H1 (cell line): ENCODE data around the gene AIG1. TPM values are rescaled to one million over a fixed set of nuclear protein-coding genes. Genes with fewer than 3 reads are reported as not detected.

Experiments used
- CHD1 ChIP-seq: IDR thresholded peaks from 2 replicates; pipeline ENCODE4 v1.6.1; 2012; ENCODE audit warnings: low read depth, low read length, improper control_type of control experiment
- EGR1 ChIP-seq: IDR thresholded peaks from 2 replicates; pipeline ENCODE4 v1.6.1; 2011; ENCODE audit warnings: low read depth, low read length, borderline replicate concordance
- FOSL1 ChIP-seq: IDR thresholded peaks from 2 replicates; pipeline ENCODE4 v1.6.1; 2011; ENCODE audit warnings: mild to moderate bottlenecking, low read depth, low read length, moderate library complexity; ENCODE audit not compliant: insufficient read depth
- HDAC6 ChIP-seq: IDR thresholded peaks from one replicate; pipeline ENCODE4 v1.7.1; 2012; ENCODE audit warnings: low read depth, mild to moderate bottlenecking, inconsistent platforms, low read length, moderate library complexity
- KDM1A ChIP-seq: fragments of 200-600, 300-600 bp; sonication (generic); IDR thresholded peaks from 2 replicates; pipeline ENCODE4 v1.7.1; 2016; ENCODE audit warnings: mild to moderate bottlenecking, low read length, borderline replicate concordance
- NANOG ChIP-seq: IDR thresholded peaks from 2 replicates; pipeline ENCODE4 v1.6.1; 2011; ENCODE audit warnings: low read length, low read depth, mild to moderate bottlenecking, inconsistent platforms; ENCODE audit not compliant: insufficient read depth, poor library complexity, severe bottlenecking
- NRF1 ChIP-seq: IDR thresholded peaks from 2 replicates; pipeline ENCODE4 v1.6.1; 2011; ENCODE audit warnings: mild to moderate bottlenecking, low read depth, low read length, improper control_type of control experiment
- POLR2AphosphoS5 ChIP-seq: IDR thresholded peaks from 2 replicates; pipeline ENCODE4 v1.6.1; 2011; ENCODE audit warnings: low read depth, low read length
- TAF1 ChIP-seq: IDR thresholded peaks from 2 replicates; pipeline ENCODE4 v1.6.1; 2011; ENCODE audit warnings: mild to moderate bottlenecking, low read depth, low read length
- TBP ChIP-seq: IDR thresholded peaks from 2 replicates; pipeline ENCODE4 v1.6.1; 2011; ENCODE audit warnings: low read depth, low read length, improper control_type of control experiment
- polyA plus RNA-seq, 7 experiments: library from polyadenylated mRNA; depleted of rRNA in 3 of 7; stranded (reverse) in 5 of 7; unstranded in 2 of 7; fragments of >200 nt in 5 of 7; fragments of 200-250 nt in 2 of 7; gene quantifications; 1 replicate in 5 of 7; 2 replicates in 1 of 7; 4 replicates in 1 of 7; pipeline versions ENCODE4 v1.2.1 to v1.2.3, GENCODE V29; 2011 to 2013; ENCODE audit warnings: missing spikeins in 2 of 7, mixed read lengths in 2 of 7
- total RNA-seq: library from RNA; stranded (reverse); fragmentation: NEBNext Ultra II Directional; extraction: Animal tissue kit (Norgen Biotek cat#: 25700); gene quantifications from 2 replicates; pipeline ENCODE4 v1.2.1, GENCODE V29; 2021
- TF ChIP-seq, protein P1 (sequence below): fragments of 300-600 bp; sonication (generic); IDR thresholded peaks from 2 replicates; pipeline ENCODE4 v1.7.1; 2012; ENCODE audit warnings: low read length, moderate library complexity, mild to moderate bottlenecking, inconsistent platforms; ENCODE audit not compliant: insufficient replicate concordance
- TF ChIP-seq, protein P2 (sequence below): IDR thresholded peaks from 2 replicates; pipeline ENCODE4 v1.6.1; 2011; ENCODE audit warnings: low read length, improper control_type of control experiment

Gene AIG1
- total and polyA plus RNA-seq, 2 of the 8 experiments (the other 6 are each of a cell fraction or from before 2014, with no cell fraction given), result 56.6 to 58.4 TPM

DNA sequence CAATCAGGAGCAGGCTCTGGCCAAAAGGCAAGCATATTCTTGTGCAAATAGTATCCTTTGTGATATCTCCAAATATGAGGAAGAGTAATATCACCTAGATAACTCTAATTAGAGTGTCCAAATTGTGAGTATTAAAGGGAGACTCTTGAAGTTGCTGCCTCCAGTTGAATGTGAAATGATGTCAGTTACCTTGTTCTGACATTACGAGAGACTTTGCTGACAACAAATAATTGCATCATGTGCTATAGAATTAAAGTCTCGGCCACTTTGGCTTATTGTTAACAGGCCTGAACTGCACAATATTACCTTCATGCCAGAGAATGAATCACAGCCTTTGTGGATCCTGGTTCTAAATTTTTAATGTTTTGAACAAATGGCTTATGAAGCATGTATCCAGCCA lies 106.5 kb downstream of the AIG1 start (continued):
- TF ChIP-seq, protein P1, sequence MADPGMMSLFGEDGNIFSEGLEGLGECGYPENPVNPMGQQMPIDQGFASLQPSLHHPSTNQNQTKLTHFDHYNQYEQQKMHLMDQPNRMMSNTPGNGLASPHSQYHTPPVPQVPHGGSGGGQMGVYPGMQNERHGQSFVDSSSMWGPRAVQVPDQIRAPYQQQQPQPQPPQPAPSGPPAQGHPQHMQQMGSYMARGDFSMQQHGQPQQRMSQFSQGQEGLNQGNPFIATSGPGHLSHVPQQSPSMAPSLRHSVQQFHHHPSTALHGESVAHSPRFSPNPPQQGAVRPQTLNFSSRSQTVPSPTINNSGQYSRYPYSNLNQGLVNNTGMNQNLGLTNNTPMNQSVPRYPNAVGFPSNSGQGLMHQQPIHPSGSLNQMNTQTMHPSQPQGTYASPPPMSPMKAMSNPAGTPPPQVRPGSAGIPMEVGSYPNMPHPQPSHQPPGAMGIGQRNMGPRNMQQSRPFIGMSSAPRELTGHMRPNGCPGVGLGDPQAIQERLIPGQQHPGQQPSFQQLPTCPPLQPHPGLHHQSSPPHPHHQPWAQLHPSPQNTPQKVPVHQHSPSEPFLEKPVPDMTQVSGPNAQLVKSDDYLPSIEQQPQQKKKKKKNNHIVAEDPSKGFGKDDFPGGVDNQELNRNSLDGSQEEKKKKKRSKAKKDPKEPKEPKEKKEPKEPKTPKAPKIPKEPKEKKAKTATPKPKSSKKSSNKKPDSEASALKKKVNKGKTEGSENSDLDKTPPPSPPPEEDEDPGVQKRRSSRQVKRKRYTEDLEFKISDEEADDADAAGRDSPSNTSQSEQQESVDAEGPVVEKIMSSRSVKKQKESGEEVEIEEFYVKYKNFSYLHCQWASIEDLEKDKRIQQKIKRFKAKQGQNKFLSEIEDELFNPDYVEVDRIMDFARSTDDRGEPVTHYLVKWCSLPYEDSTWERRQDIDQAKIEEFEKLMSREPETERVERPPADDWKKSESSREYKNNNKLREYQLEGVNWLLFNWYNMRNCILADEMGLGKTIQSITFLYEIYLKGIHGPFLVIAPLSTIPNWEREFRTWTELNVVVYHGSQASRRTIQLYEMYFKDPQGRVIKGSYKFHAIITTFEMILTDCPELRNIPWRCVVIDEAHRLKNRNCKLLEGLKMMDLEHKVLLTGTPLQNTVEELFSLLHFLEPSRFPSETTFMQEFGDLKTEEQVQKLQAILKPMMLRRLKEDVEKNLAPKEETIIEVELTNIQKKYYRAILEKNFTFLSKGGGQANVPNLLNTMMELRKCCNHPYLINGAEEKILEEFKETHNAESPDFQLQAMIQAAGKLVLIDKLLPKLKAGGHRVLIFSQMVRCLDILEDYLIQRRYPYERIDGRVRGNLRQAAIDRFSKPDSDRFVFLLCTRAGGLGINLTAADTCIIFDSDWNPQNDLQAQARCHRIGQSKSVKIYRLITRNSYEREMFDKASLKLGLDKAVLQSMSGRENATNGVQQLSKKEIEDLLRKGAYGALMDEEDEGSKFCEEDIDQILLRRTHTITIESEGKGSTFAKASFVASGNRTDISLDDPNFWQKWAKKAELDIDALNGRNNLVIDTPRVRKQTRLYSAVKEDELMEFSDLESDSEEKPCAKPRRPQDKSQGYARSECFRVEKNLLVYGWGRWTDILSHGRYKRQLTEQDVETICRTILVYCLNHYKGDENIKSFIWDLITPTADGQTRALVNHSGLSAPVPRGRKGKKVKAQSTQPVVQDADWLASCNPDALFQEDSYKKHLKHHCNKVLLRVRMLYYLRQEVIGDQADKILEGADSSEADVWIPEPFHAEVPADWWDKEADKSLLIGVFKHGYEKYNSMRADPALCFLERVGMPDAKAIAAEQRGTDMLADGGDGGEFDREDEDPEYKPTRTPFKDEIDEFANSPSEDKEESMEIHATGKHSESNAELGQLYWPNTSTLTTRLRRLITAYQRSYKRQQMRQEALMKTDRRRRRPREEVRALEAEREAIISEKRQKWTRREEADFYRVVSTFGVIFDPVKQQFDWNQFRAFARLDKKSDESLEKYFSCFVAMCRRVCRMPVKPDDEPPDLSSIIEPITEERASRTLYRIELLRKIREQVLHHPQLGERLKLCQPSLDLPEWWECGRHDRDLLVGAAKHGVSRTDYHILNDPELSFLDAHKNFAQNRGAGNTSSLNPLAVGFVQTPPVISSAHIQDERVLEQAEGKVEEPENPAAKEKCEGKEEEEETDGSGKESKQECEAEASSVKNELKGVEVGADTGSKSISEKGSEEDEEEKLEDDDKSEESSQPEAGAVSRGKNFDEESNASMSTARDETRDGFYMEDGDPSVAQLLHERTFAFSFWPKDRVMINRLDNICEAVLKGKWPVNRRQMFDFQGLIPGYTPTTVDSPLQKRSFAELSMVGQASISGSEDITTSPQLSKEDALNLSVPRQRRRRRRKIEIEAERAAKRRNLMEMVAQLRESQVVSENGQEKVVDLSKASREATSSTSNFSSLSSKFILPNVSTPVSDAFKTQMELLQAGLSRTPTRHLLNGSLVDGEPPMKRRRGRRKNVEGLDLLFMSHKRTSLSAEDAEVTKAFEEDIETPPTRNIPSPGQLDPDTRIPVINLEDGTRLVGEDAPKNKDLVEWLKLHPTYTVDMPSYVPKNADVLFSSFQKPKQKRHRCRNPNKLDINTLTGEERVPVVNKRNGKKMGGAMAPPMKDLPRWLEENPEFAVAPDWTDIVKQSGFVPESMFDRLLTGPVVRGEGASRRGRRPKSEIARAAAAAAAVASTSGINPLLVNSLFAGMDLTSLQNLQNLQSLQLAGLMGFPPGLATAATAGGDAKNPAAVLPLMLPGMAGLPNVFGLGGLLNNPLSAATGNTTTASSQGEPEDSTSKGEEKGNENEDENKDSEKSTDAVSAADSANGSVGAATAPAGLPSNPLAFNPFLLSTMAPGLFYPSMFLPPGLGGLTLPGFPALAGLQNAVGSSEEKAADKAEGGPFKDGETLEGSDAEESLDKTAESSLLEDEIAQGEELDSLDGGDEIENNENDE, result no peak
- TF ChIP-seq, protein P2, sequence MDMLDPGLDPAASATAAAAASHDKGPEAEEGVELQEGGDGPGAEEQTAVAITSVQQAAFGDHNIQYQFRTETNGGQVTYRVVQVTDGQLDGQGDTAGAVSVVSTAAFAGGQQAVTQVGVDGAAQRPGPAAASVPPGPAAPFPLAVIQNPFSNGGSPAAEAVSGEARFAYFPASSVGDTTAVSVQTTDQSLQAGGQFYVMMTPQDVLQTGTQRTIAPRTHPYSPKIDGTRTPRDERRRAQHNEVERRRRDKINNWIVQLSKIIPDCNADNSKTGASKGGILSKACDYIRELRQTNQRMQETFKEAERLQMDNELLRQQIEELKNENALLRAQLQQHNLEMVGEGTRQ, result no peak
- TF ChIP-seq EGR1 (no peak), HDAC6 (no peak), TAF1 (no peak), NRF1 (no peak), TBP (no peak), KDM1A (no peak), POLR2AphosphoS5 (no peak), CHD1 (no peak), FOSL1 (no peak), NANOG (no peak)
